SH-SY5Y (cell line): Measurements from ENCODE around the gene TPPP2.

Experiments
- GATA2 ChIP-seq: IDR thresholded peaks from 2 replicates; pipeline ENCODE4 v1.6.1; 2011; ENCODE audit warnings: mild to moderate bottlenecking, low read depth, low read length
- GATA3 ChIP-seq: IDR thresholded peaks from 2 replicates; pipeline ENCODE4 v1.6.1; 2011; ENCODE audit warnings: low read depth, mild to moderate bottlenecking, low read length, moderate library complexity

GRCh38 chr14:21061347-21061668 is 31.3 kb downstream of the TPPP2 start:
- TF ChIP-seq GATA2: no peak
- TF ChIP-seq GATA3: no peak
